ENCODE results near the gene COL25A1. TPM values are rescaled to one million over a fixed set of nuclear protein-coding genes. Genes with fewer than 3 reads are reported as not detected.

The COL25A1 gene
- total RNA-seq, 2 experiments from 2014 or later = not detected

DNA sequence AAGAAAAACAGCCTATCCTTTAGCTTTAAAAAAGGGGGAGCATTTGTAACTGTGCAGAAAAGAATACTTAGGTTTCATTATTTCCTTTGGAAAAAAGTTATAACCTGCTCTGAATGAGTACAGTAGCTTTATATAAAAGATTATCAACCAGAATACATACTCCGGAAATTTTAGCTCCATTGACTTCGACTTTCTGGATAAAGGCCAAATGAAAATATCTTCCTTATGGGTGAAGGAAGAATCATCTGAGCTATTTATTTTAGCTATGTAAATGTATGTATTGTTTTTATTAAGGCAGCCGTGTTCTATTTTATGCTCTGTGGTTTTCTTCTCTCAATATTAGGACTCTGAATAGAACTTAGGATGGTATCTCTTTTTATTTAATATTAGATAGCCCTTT is 470.6 kb downstream of the COL25A1 start:
- DNase-seq = no peak
- no peaks in the 10 kb centered on the region for H3K36me3 Mint-ChIP-seq
- intact Hi-C loops (cut with micrococcal nuclease) = loop anchor here (5.0 kb wide), 1 partner anchor 460 kb away; no protein-coding TSS in a partner anchor
- no peak overlapping the region for H3K27ac Mint-ChIP-seq
- CTCF ChIA-PET = no interaction called here
- no peaks in the 10 kb centered on the region for H3K9me3 Mint-ChIP-seq
- no peaks in the 10 kb centered on the region for H3K4me1 Mint-ChIP-seq (ENCODE audit: low read depth)
- POLR2A ChIA-PET = no interaction called here
- H3K27me3 Mint-ChIP-seq = peaks cover 2% of the 10 kb centered on the region
- H3K4me3 Mint-ChIP-seq = no peak overlapping the region

GRCh38 chr4:108831291-108831690 is 471.2 kb downstream of the COL25A1 start:
- peaks cover 2% of the 10 kb centered on the region for H3K27me3 Mint-ChIP-seq
- no peak overlapping the region for H3K4me3 Mint-ChIP-seq
- ChIA-PET CTCF (interaction anchor here (0.6 kb wide), 1 partner anchor 510 kb away, joined by 5 read pairs; no protein-coding TSS in a partner anchor), POLR2A (no interaction called here)
- no peak overlapping the region for H3K27ac Mint-ChIP-seq
- H3K9me3 Mint-ChIP-seq = no peaks in the 10 kb centered on the region
- intact Hi-C loops (cut with micrococcal nuclease) = loop anchor here (5.0 kb wide), 1 partner anchor 461 kb away; no protein-coding TSS in a partner anchor
- no peaks in the 10 kb centered on the region for H3K36me3 Mint-ChIP-seq
- no peak for DNase-seq
- no peaks in the 10 kb centered on the region for H3K4me1 Mint-ChIP-seq (ENCODE audit: low read depth)

- peaks cover 2% of the 10 kb centered on the region for H3K27me3 Mint-ChIP-seq
- DNase-seq = peak; percentile 40
- ChIA-PET CTCF (interaction anchor here (0.6 to 1.5 kb wide), 2 partner anchors 15 to 510 kb away, joined by 3 to 5 read pairs; no protein-coding TSS in a partner anchor), POLR2A (no interaction called here)
- intact Hi-C loops (cut with micrococcal nuclease) = loop anchor here (5.0 kb wide), 1 partner anchor 462 kb away; no protein-coding TSS in a partner anchor
- no peaks in the 10 kb centered on the region for H3K36me3 Mint-ChIP-seq
- H3K4me1 Mint-ChIP-seq (ENCODE audit: low read depth) = no peaks in the 10 kb centered on the region
- no peaks in the 10 kb centered on the region for H3K9me3 Mint-ChIP-seq
- no peak overlapping the region for H3K27ac Mint-ChIP-seq
- no peak overlapping the region for H3K4me3 Mint-ChIP-seq
These were observed 471.8 kb downstream of the COL25A1 start for GRCh38 chr4:108830509-108831244.

GRCh38 chr4:108829966-108830492 is 472.4 kb downstream of the COL25A1 start:
- ChIA-PET CTCF (interaction anchor here (1.5 kb wide), 1 partner anchor 14 kb away, joined by 3 read pairs; no protein-coding TSS in a partner anchor), POLR2A (no interaction called here)
- Mint-ChIP-seq H3K9me3 (no peaks in the 10 kb centered on the region), H3K4me1 (ENCODE audit: low read depth) (no peaks in the 10 kb centered on the region), H3K27me3 (peaks cover 2% of the 10 kb centered on the region), H3K36me3 (no peaks in the 10 kb centered on the region), H3K27ac (no peak overlapping the region), H3K4me3 (no peak overlapping the region)
- intact Hi-C loops (cut with micrococcal nuclease) = loop anchor here (5.0 kb wide), 1 partner anchor 462 kb away; no protein-coding TSS in a partner anchor
- no peak for DNase-seq

DNA sequence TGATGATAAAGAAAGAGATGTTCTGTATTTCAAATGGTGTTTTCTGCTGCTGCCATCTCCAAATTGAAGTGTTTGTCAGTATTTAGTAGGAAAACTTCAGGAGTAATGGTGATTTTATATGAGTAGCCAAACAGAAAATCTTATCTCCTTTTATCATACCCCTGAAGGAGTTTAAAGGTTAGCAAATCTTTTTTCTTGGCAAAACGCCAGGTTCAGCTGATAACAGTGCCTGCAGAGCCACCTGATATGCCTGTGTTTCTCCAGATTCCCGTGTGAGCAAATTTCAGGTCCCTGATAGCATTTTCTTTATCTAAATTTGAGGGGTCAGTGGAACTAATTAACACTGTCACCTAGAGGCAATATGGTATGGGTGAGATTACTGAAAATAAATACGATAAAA is 473.8 kb downstream of the COL25A1 start:
- H3K4me1 Mint-ChIP-seq (ENCODE audit: low read depth) = no peaks in the 10 kb centered on the region

GRCh38 chr4:108825737-108826136 is 476.7 kb downstream of the COL25A1 start:
- ChIA-PET CTCF (no interaction called here), POLR2A (no interaction called here)
- no peak overlapping the region for H3K4me3 Mint-ChIP-seq
- no peak overlapping the region for H3K27ac Mint-ChIP-seq
- H3K36me3 Mint-ChIP-seq = no peaks in the 10 kb centered on the region
- H3K9me3 Mint-ChIP-seq = no peaks in the 10 kb centered on the region
- no peaks in the 10 kb centered on the region for H3K4me1 Mint-ChIP-seq (ENCODE audit: low read depth)
- H3K27me3 Mint-ChIP-seq = peaks cover 2% of the 10 kb centered on the region
- intact Hi-C loops (cut with micrococcal nuclease) = no loop called here
- no peak for DNase-seq

More for the DNA sequence above, 473.8 kb downstream of the COL25A1 start:
- Mint-ChIP-seq H3K36me3 (no peaks in the 10 kb centered on the region), H3K9me3 (no peaks in the 10 kb centered on the region), H3K27me3 (peaks cover under 1% of the 10 kb centered on the region), H3K4me3 (no peak overlapping the region), H3K27ac (no peak overlapping the region)
- ChIA-PET CTCF (no interaction called here), POLR2A (no interaction called here)
- no peak for DNase-seq
- intact Hi-C loops (cut with micrococcal nuclease) = no loop called here

GRCh38 chr4:108821351-108821930 is 481.0 kb downstream of the COL25A1 start:
- intact Hi-C loops (cut with micrococcal nuclease) = no loop called here
- ChIA-PET CTCF (no interaction called here), POLR2A (no interaction called here)
- H3K9me3 Mint-ChIP-seq = no peaks in the 10 kb centered on the region
- no peak for DNase-seq
- no peaks in the 10 kb centered on the region for H3K36me3 Mint-ChIP-seq
- no peak overlapping the region for H3K4me3 Mint-ChIP-seq
- H3K4me1 Mint-ChIP-seq (ENCODE audit: low read depth) = no peaks in the 10 kb centered on the region
- H3K27me3 Mint-ChIP-seq = peaks cover 4% of the 10 kb centered on the region
- H3K27ac Mint-ChIP-seq = no peak overlapping the region

- intact Hi-C loops (cut with micrococcal nuclease) = no loop called here
- peaks cover 9% of the 10 kb centered on the region for H3K27me3 Mint-ChIP-seq
- no peaks in the 10 kb centered on the region for H3K36me3 Mint-ChIP-seq
- CTCF ChIA-PET = no interaction called here
- DNase-seq = no peak
- H3K4me3 Mint-ChIP-seq = no peak overlapping the region
- H3K9me3 Mint-ChIP-seq = no peaks in the 10 kb centered on the region
- POLR2A ChIA-PET = no interaction called here
- H3K27ac Mint-ChIP-seq = no peak overlapping the region
- no peaks in the 10 kb centered on the region for H3K4me1 Mint-ChIP-seq (ENCODE audit: low read depth)
These were observed 481.7 kb downstream of the COL25A1 start for GRCh38 chr4:108820492-108821350.

DNA sequence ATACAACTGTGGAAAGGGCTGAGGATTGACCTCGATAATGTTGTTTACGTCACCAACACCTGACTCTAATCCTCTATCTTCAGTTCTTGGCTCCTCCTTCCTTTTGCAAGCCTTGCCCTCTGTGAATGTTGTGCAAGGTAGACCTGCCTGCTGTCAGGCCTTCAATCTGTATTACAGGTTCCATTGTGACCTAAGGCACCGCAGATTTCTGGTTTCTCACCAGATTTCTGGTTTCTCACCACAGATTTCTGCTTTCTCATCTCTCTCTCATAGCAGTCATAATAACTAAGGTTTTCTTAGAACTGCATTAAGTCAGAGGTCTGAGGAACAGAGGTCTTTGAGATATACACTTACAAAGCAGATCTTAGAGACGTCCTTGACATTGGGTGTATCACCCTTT is 488.1 kb downstream of the COL25A1 start:
- DNase-seq = peak; percentile 16
- no peak overlapping the region for H3K27ac Mint-ChIP-seq
- H3K9me3 Mint-ChIP-seq = no peaks in the 10 kb centered on the region
- H3K4me3 Mint-ChIP-seq = no peak overlapping the region
- ChIA-PET CTCF (no interaction called here), POLR2A (no interaction called here)
- intact Hi-C loops (cut with micrococcal nuclease) = no loop called here
- H3K4me1 Mint-ChIP-seq (ENCODE audit: low read depth) = peaks cover 9% of the 10 kb centered on the region
- peaks cover 22% of the 10 kb centered on the region for H3K27me3 Mint-ChIP-seq
- no peaks in the 10 kb centered on the region for H3K36me3 Mint-ChIP-seq

GRCh38 chr4:108813261-108813660 is 489.2 kb downstream of the COL25A1 start:
- intact Hi-C loops (cut with micrococcal nuclease) = no loop called here
- peaks cover 9% of the 10 kb centered on the region for H3K4me1 Mint-ChIP-seq (ENCODE audit: low read depth)
- no peaks in the 10 kb centered on the region for H3K36me3 Mint-ChIP-seq
- peak; percentile 13 for DNase-seq
- POLR2A ChIA-PET = no interaction called here
- H3K4me3 Mint-ChIP-seq = no peak overlapping the region
- H3K27me3 Mint-ChIP-seq = peaks cover 22% of the 10 kb centered on the region
- no peaks in the 10 kb centered on the region for H3K9me3 Mint-ChIP-seq
- CTCF ChIA-PET = no interaction called here
- H3K27ac Mint-ChIP-seq = no peak overlapping the region

- Mint-ChIP-seq H3K9me3 (no peaks in the 10 kb centered on the region), H3K27me3 (peaks cover 26% of the 10 kb centered on the region), H3K4me1 (ENCODE audit: low read depth) (peaks cover 9% of the 10 kb centered on the region), H3K36me3 (no peaks in the 10 kb centered on the region), H3K4me3 (no peak overlapping the region), H3K27ac (no peak overlapping the region)
- CTCF ChIA-PET = no interaction called here
- no peak for DNase-seq
- intact Hi-C loops (cut with micrococcal nuclease) = no loop called here
- POLR2A ChIA-PET = no interaction called here
These were observed 491.0 kb downstream of the COL25A1 start for GRCh38 chr4:108811486-108811885.

GRCh38 chr4:108810087-108810486 is 492.4 kb downstream of the COL25A1 start:
- no peaks in the 10 kb centered on the region for H3K9me3 Mint-ChIP-seq
- ChIA-PET CTCF (no interaction called here), POLR2A (no interaction called here)
- peaks cover 21% of the 10 kb centered on the region for H3K27me3 Mint-ChIP-seq
- H3K4me3 Mint-ChIP-seq = no peak overlapping the region
- no peak overlapping the region for H3K27ac Mint-ChIP-seq
- DNase-seq = no peak
- H3K36me3 Mint-ChIP-seq = no peaks in the 10 kb centered on the region
- H3K4me1 Mint-ChIP-seq (ENCODE audit: low read depth) = peaks cover 9% of the 10 kb centered on the region
- intact Hi-C loops (cut with micrococcal nuclease) = no loop called here

Measured in activated CD4-positive, alpha-beta memory T cell treated with anti-CD3 and anti-CD28 coated beads for 36 hours (primary cell).